Measurements from ENCODE around the gene RALA. TPM values are rescaled to one million over a fixed set of nuclear protein-coding genes. Genes with fewer than 3 reads are reported as not detected.
"Not testable (repeated sequence)": the region's sequence is repeated elsewhere in the genome, so short reads cannot be mapped to it uniquely, and the experiment has no call there.

The RALA gene
- total RNA-seq, 1 donor from 2014 or later: 25.8 TPM

- DNase-seq (ENCODE audit: low read depth in 2 of 2): no peak
Measured at GRCh38 chr7:39645482-39646407, 22.4 kb downstream of the RALA start.

- DNase-seq (ENCODE audit: low read depth in 2 of 2): no peak
Measured at GRCh38 chr7:39647816-39648215, 24.4 kb downstream of the RALA start.

GRCh38 chr7:39650676-39651075 is 27.3 kb downstream of the RALA start:
- peak in 1 of 2 donors; percentile 56 for DNase-seq (ENCODE audit: low read depth in 2 of 2)

- no peak for DNase-seq (ENCODE audit: low read depth in 2 of 2)
Measured at GRCh38 chr7:39651265-39651664, 27.9 kb downstream of the RALA start.

GRCh38 chr7:39656415-39656814 is 33.0 kb downstream of the RALA start:
- peak in 1 of 2 donors; percentile 17 for DNase-seq (ENCODE audit: low read depth in 2 of 2)

GRCh38 chr7:39659356-39660013 is 36.1 kb downstream of the RALA start:
- DNase-seq (ENCODE audit: low read depth in 2 of 2): no peak

- no peak for DNase-seq (ENCODE audit: low read depth in 2 of 2)
Measured at GRCh38 chr7:39661960-39662359, 38.6 kb downstream of the RALA start.

- DNase-seq (ENCODE audit: low read depth in 2 of 2): no peak
Measured at GRCh38 chr7:39663263-39663662, 39.9 kb downstream of the RALA start.

- no peak for DNase-seq (ENCODE audit: low read depth in 2 of 2)
Measured at GRCh38 chr7:39664057-39664456, 40.7 kb downstream of the RALA start.

- DNase-seq (ENCODE audit: low read depth in 2 of 2): no peak
Measured at GRCh38 chr7:39664585-39664984, 41.2 kb downstream of the RALA start.

- no peak for DNase-seq (ENCODE audit: low read depth in 2 of 2)
Measured at GRCh38 chr7:39666562-39666961, 43.2 kb downstream of the RALA start.

- DNase-seq (ENCODE audit: low read depth in 2 of 2): no peak
Measured at GRCh38 chr7:39667341-39667923, 44.1 kb downstream of the RALA start.

GRCh38 chr7:39668280-39668679 is 44.9 kb downstream of the RALA start:
- DNase-seq (ENCODE audit: low read depth in 2 of 2): not testable (repeated sequence)

GRCh38 chr7:39670052-39670451 is 46.7 kb downstream of the RALA start:
- DNase-seq (ENCODE audit: low read depth in 2 of 2): no peak

GRCh38 chr7:39670934-39671333 is 47.6 kb downstream of the RALA start:
- DNase-seq (ENCODE audit: low read depth in 2 of 2): no peak

GRCh38 chr7:39672176-39672575 is 48.8 kb downstream of the RALA start:
- DNase-seq (ENCODE audit: low read depth in 2 of 2): peak; percentile 24 to 54

GRCh38 chr7:39673868-39674267 is 50.5 kb downstream of the RALA start:
- DNase-seq (ENCODE audit: low read depth in 2 of 2): no peak

GRCh38 chr7:39674406-39674805 is 51.0 kb downstream of the RALA start:
- DNase-seq (ENCODE audit: low read depth in 2 of 2): no peak

GRCh38 chr7:39676346-39676745 is 53.0 kb downstream of the RALA start:
- no peak for DNase-seq (ENCODE audit: low read depth in 2 of 2)

GRCh38 chr7:39678930-39679709 is 55.7 kb downstream of the RALA start:
- no peak for DNase-seq (ENCODE audit: low read depth in 2 of 2)

GRCh38 chr7:39679874-39680273 is 56.5 kb downstream of the RALA start:
- not testable (repeated sequence) for DNase-seq (ENCODE audit: low read depth in 2 of 2)

All from lung microvascular endothelial cell (primary cell).